Cardiac muscle cell (in vitro differentiated cells and primary cell): ENCODE measurements around the gene PIRT. TPM values are rescaled to one million over a fixed set of nuclear protein-coding genes. Genes with fewer than 3 reads are reported as not detected.
A peak's percentile ranks its signal among the peaks of the same experiment; 100 is the strongest.

Experiments used
- DNase-seq, 2 donors: peaks; one replicate each; pipeline versions ENCODE4 v3.0.0 to v3.0.0-alpha.2; 2010 to 2017; ENCODE audit warnings: low read depth in 1 of 2, low spot score in 1 of 2
- H3K27ac ChIP-seq: fragments of 200-600 bp; sonication (generic); 2 replicates; pipeline ENCODE4 v1.5.1; 2016
- H3K27me3 ChIP-seq: fragments of 200-600 bp; sonication (generic); 2 replicates; pipeline ENCODE4 v1.6.0; 2016; ENCODE audit warnings: control low read depth
- H3K36me3 ChIP-seq: fragments of 200-600 bp; sonication (generic); 2 replicates; pipeline ENCODE4 v1.5.1; 2016; ENCODE audit warnings: control low read depth
- H3K4me1 ChIP-seq: fragments of 200-600 bp; sonication (generic); 2 replicates; pipeline ENCODE4 v1.8.1; 2017; ENCODE audit warnings: low read depth, mild to moderate bottlenecking, mixed run types
- H3K4me3 ChIP-seq: fragments of 200-600 bp; sonication (generic); 2 replicates; pipeline ENCODE4 v1.5.1; 2016; ENCODE audit warnings: mild to moderate bottlenecking
- H3K9me3 ChIP-seq: fragments of 200-600 bp; sonication (generic); 2 replicates; pipeline ENCODE4 v1.5.1; 2017; ENCODE audit warnings: low read depth, mild to moderate bottlenecking, control low read depth
- CTCF ChIP-seq: IDR thresholded peaks from 2 replicates; pipeline ENCODE4 v1.5.1; 2012; ENCODE audit warnings: low read depth, mild to moderate bottlenecking, low read length
- polyA plus RNA-seq: library from polyadenylated mRNA; unstranded; fragments of >200 nt; fragmentation: Nextera tagmentation; extraction: Ambion mirVana; gene quantifications from 2 replicates; pipeline ENCODE4 v1.2.1, GENCODE V29; 2016
- total RNA-seq: library from RNA; depleted of rRNA; stranded (reverse); fragments of >200 nt; gene quantifications from 2 replicates; pipeline ENCODE4 v1.2.3, GENCODE V29; 2016

Gene PIRT
- total and polyA plus RNA-seq, 2 experiments from 2014 or later: not detected

GRCh38 chr17:10836145-10836544 is 1.7 kb downstream of the PIRT start:
- no peak overlapping the region for H3K4me3 ChIP-seq
- no peak overlapping the region for H3K27ac ChIP-seq
- no peaks in the 10 kb centered on the region for H3K36me3 ChIP-seq
- H3K9me3 ChIP-seq: no peaks in the 10 kb centered on the region
- H3K27me3 ChIP-seq: no peaks in the 10 kb centered on the region
- peaks cover 4% of the 10 kb centered on the region for H3K4me1 ChIP-seq
- peak in 1 of 2 donors; percentile 22 for DNase-seq
- no peak for TF ChIP-seq CTCF

GRCh38 chr17:10831696-10832095 is 6.2 kb downstream of the PIRT start:
- peaks cover 4% of the 10 kb centered on the region for H3K4me1 ChIP-seq
- no peak for TF ChIP-seq CTCF
- H3K9me3 ChIP-seq: no peaks in the 10 kb centered on the region
- no peaks in the 10 kb centered on the region for H3K27me3 ChIP-seq
- no peak overlapping the region for H3K27ac ChIP-seq
- no peak overlapping the region for H3K4me3 ChIP-seq
- H3K36me3 ChIP-seq: no peaks in the 10 kb centered on the region
- no peak for DNase-seq

DNA sequence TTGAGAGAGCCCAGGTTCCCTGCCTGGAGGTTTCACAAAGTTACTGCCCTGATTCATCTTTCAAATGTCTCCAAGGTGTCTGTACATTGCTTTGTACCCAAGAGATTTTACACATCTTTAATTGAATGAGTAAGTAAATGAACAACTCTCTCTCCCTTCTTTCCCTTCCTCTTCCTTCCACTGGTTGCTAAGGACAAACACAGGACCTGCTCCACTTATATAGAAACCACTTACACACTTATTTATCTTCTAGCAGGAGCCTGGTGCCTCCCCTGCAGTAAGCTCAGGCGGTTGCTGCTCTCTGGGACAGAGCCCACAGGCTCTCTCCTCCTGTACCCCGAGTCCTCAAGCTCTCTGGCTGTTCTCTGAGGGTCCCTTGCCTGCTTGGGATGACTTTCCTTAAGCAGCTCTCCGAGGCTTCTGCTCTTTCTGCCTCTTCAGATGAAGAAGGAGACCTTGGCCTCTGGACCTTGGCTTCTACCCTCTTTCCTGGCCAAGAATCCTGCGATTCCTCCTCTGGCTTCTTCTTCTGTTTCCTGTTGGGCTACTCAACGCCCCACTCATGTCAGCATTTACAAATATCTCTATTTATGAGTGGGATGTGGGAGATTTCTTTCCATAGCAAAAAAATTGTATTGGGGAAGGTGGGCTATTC is 9.9 kb downstream of the PIRT start:
- no peak for TF ChIP-seq CTCF
- no peak overlapping the region for H3K27ac ChIP-seq
- DNase-seq: peak in 1 of 2 donors; percentile 8

DNA sequence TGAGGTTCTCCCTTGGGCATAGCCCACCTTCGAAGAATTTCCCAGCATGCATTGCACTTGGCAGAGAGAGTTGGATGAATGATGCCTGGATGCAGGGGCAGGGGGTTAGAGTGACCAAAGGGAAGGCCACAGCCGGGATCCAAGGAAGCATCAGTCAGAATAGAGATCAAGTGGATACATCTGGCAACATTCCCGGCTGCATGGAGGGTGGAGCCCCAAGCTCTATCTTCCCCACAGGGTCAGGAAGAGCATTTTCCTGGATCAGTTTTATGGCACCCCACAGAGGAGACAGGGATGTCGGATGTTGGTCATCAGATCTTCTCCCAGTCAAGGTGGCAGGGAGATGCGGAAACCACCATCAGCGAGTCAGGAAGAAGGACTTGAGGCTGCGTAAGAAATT is 13.0 kb downstream of the PIRT start:
- no peaks in the 10 kb centered on the region for H3K36me3 ChIP-seq
- H3K27ac ChIP-seq: no peak overlapping the region
- H3K9me3 ChIP-seq: no peaks in the 10 kb centered on the region
- H3K27me3 ChIP-seq: no peaks in the 10 kb centered on the region
- TF ChIP-seq CTCF: no peak
- H3K4me3 ChIP-seq: no peak overlapping the region
- no peaks in the 10 kb centered on the region for H3K4me1 ChIP-seq
- DNase-seq: no peak

More for the DNA sequence above, 9.9 kb downstream of the PIRT start:
- Histone ChIP-seq H3K36me3 (no peaks in the 10 kb centered on the region), H3K4me3 (no peak overlapping the region), H3K4me1 (no peaks in the 10 kb centered on the region), H3K9me3 (no peaks in the 10 kb centered on the region), H3K27me3 (no peaks in the 10 kb centered on the region)

DNA sequence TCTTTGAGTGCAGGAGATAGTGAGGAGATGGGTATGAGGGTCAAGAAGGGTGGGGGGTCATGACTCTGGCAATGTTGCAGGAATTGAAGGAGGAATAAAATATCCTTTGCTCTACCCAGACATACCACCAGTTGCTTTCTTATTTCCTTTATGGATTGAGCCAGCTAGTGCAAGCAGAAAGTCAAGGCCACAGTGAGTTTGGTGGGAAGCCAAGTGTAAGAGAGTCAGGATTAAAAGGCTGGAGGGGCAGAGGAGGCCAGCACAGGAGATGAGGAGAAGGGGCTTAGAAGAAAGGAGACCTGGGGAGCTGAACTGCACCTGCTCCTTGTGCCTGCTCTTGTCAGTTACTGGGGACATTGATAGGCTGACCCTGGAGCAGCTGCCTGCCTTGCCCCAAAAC is 16.1 kb downstream of the PIRT start:
- Histone ChIP-seq H3K27me3 (no peaks in the 10 kb centered on the region), H3K27ac (no peak overlapping the region), H3K36me3 (no peaks in the 10 kb centered on the region), H3K4me3 (no peak overlapping the region), H3K9me3 (no peaks in the 10 kb centered on the region), H3K4me1 (no peaks in the 10 kb centered on the region)
- no peak for TF ChIP-seq CTCF
- DNase-seq: no peak
